Subcutaneous abdominal adipose tissue (tissue), 5 donors: ENCODE data around the gene ZNF740.

Experiments used
- H3K27ac ChIP-seq: one replicate; pipeline ENCODE4 v1.7.0; 2013; ENCODE audit warnings: low read depth, mild to moderate bottlenecking, inconsistent platforms, low read length, moderate library complexity
- H3K27me3 ChIP-seq, 5 donors: one replicate each; pipeline ENCODE4 v1.7.0; 2013; ENCODE audit warnings: low read length in 5 of 5, inconsistent platforms in 1 of 5; ENCODE audit not compliant: control insufficient read depth in 5 of 5, insufficient read depth in 4 of 5
- H3K36me3 ChIP-seq, 5 donors: one replicate each; pipeline ENCODE4 v1.7.0; 2013; ENCODE audit warnings: low read length in 5 of 5; ENCODE audit not compliant: control insufficient read depth in 5 of 5, insufficient read depth in 5 of 5
- H3K4me1 ChIP-seq, 5 donors: one replicate each; pipeline ENCODE4 v1.7.0; 2013; ENCODE audit warnings: low read length in 5 of 5, mild to moderate bottlenecking in 3 of 5, moderate library complexity in 1 of 5; ENCODE audit not compliant: control insufficient read depth in 5 of 5, insufficient read depth in 5 of 5
- H3K4me3 ChIP-seq, 5 donors: one replicate each; pipeline ENCODE4 v1.7.0; 2013; ENCODE audit warnings: low read length in 5 of 5, low read depth in 1 of 5
- H3K9ac ChIP-seq, 5 donors: one replicate each; pipeline ENCODE4 v1.7.0; 2013; ENCODE audit warnings: low read length in 5 of 5, mild to moderate bottlenecking in 4 of 5, moderate library complexity in 3 of 5
- H3K9me3 ChIP-seq, 5 donors: one replicate each; pipeline ENCODE4 v1.7.0; 2013; ENCODE audit warnings: low read length in 5 of 5; ENCODE audit not compliant: control insufficient read depth in 5 of 5
- donor health status: healthy.
- donor health status: healthy.
- donor health status: healthy.
- donor health status: healthy.
- donor health status: healthy.

ZNF740 gene

DNA sequence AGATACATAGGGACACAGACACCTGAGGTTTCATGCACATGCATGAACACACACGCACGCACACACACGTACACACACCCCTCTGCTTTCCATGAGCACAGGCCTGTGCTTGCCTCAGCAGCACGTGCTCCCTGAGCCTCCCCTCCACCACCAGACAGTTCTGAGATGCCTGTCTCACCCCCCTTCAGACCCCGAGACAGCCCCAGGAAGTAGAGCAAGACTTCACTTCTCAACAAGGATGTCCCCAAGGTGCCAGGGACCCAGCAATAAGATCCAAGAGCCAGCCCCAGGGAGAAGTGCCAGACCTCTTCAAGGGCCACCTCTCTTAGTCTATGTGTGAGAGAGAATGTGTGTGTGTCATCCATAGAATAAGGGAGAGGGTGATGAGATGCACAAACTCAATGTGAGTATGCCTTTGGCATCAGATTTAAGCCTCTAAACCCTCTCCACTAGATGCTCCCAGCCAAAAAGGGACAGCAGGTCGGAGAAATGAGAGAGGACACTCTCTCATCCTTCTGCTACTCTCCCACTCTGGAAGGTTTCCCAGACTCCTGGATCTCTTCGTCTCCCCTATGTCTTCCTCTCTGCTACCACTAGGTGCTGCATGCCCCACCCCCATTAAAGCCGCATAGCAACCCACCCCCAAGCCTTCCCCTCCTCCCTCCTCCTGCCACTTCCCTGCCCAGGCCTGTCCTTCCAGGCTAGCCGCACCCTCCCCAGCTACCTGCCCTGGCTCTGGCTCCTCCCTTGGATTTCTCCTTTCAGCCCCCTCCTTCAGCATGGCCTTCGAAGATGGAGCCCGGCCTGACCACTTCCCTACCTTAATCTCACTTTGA, 43.8 kb downstream of the ZNF740 start:
- no peaks in the 10 kb centered on the region for H3K9me3 ChIP-seq
- no peaks in the 10 kb centered on the region for H3K27me3 ChIP-seq
- peak overlapping the region in 1 of 5 donors; percentile 10 for H3K4me3 ChIP-seq
- H3K27ac ChIP-seq = no peak overlapping the region
- H3K4me1 ChIP-seq = peaks cover 7 to 50% (median 38%) of the 10 kb centered on the region in 5 donors
- H3K36me3 ChIP-seq = peaks cover 0 to 4% (median 0%) of the 10 kb centered on the region in 5 donors
- H3K9ac ChIP-seq = peak overlapping the region in 2 of 5 donors; percentile 8 to 26

DNA sequence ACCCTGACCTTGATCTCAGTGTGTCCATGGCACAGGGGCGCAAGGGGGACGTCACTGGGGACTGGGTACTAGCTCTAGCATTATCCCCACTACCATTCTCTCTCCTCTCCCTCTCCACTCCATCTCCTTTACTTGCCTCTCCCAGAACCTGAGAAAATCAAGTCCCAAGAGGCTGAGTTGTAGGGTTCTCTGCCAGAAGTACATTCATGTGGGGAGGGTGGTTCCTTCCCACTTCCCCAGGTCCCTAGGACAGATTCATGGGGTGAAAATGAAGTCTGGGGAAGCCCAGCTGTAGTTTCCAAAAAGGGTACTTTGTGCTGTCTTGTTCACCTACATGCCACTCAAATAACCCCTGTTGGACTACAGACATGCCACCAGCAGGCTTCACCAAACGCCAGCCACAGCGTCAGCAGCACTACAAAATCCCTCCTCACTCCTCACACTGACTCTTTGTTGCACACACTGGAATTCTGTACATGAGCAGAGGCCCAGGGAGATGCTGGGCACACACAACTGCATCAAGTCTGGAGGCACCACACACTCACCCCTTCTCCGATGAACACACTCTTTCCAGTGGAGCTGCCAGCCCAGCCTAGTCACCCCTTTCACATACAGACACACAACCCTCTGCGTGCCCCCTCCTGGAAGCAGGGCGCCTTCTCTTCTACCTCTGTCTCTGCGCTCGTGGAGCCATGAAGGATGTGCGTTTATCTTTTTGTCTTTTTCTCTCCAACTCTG, 44.5 kb downstream of the ZNF740 start:
- H3K4me3 ChIP-seq = no peak overlapping the region
- no peaks in the 10 kb centered on the region for H3K9me3 ChIP-seq
- peaks cover 0 to 4% (median 0%) of the 10 kb centered on the region in 5 donors for H3K36me3 ChIP-seq
- H3K27ac ChIP-seq = no peak overlapping the region
- H3K27me3 ChIP-seq = no peaks in the 10 kb centered on the region
- peaks cover 6 to 45% (median 33%) of the 10 kb centered on the region in 5 donors for H3K4me1 ChIP-seq
- H3K9ac ChIP-seq = no peak overlapping the region

DNA sequence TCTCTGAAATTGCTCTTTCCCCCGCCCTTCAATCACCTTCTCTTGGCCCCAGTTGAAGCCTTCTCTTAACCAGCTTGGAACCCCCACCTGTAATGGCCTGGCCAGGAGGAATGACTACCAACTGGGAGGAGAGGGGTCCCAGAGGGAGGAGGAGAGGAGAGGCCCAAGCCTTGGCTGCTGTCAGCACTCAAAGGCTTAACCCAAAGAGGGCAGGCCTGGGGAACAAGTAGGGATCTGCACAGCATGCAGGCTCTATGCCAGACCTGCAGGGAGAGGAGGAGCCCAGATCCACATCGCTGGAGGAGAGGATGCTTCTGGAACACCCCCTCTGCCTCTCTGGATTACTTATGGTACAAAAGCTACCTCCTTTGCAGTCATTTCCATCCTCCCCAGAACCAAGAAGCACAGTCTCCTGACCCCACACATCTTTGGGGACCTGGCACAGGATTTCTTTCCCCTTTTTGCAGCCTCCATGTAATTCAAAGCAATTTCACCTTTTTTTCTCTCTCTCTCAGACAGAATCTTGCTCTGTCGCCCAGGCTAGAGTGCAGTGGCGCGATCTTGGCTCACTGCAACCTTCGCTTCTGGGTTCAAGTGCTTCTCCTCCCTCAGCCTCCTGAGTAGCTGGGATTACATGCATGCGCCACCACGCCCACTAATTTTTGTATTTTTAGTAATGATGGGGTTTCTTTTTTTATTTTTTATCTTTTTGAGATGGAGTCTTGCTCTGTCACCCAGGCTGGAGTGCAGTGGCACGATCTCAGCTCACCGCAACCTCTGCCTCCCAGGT, 45.3 kb downstream of the ZNF740 start:
- H3K4me3 ChIP-seq = no peak overlapping the region
- H3K36me3 ChIP-seq = peaks cover 0 to 4% (median 0%) of the 10 kb centered on the region in 5 donors
- no peak overlapping the region for H3K9ac ChIP-seq
- H3K4me1 ChIP-seq = peaks cover 6 to 38% (median 29%) of the 10 kb centered on the region in 5 donors
- no peaks in the 10 kb centered on the region for H3K9me3 ChIP-seq
- H3K27me3 ChIP-seq = no peaks in the 10 kb centered on the region
- no peak overlapping the region for H3K27ac ChIP-seq

DNA sequence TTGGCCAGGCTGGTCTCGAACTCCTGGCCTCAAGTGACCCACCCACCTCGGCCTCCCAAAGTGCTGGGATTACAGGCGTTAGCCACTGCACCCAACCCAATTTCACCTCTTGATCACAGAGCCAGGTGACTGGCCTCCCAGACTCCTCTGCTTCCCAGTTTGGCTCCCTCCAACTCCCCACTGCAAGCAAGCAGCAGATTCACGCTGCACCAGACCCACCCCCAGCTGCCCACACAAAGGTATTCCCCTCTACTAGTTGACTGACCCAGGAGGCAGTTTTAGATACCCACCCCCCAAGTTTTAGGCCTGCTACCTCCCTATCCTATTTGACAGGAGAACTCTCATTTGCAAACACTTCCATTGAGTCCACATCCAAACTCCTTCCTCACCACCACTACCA, 46.3 kb downstream of the ZNF740 start:
- Histone ChIP-seq H3K27ac (no peak overlapping the region), H3K4me3 (no peak overlapping the region), H3K27me3 (no peaks in the 10 kb centered on the region), H3K9ac (no peak overlapping the region), H3K9me3 (no peaks in the 10 kb centered on the region), H3K4me1 (peaks cover 6 to 42% (median 35%) of the 10 kb centered on the region in 5 donors), H3K36me3 (peaks cover 0 to 4% (median 0%) of the 10 kb centered on the region in 5 donors)

DNA sequence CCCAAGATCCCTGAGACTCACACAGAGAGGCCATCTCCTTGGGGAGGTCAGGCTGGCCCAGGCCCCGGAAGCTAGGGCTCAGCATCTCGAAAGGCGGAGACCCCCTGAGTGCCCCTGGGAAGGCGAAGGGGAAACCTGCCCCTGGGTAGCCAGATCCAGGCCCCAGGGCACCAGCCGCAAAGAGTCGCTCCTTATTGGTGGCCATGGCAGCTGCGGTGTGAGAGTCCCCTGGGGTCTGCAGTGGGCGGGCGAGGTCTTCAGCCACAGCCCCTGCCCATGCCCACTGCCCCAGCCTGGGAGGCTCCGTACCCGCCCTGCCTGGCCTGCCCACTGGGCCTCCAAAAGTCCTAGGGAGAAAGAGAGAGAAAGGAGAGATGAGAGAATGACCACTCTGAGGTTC, 46.8 kb downstream of the ZNF740 start:
- H3K4me1 ChIP-seq = peaks cover 4 to 39% (median 34%) of the 10 kb centered on the region in 5 donors
- no peaks in the 10 kb centered on the region for H3K9me3 ChIP-seq
- H3K9ac ChIP-seq = no peak overlapping the region
- no peak overlapping the region for H3K27ac ChIP-seq
- no peak overlapping the region for H3K4me3 ChIP-seq
- H3K36me3 ChIP-seq = peaks cover 0 to 4% (median 0%) of the 10 kb centered on the region in 5 donors
- H3K27me3 ChIP-seq = no peaks in the 10 kb centered on the region

DNA sequence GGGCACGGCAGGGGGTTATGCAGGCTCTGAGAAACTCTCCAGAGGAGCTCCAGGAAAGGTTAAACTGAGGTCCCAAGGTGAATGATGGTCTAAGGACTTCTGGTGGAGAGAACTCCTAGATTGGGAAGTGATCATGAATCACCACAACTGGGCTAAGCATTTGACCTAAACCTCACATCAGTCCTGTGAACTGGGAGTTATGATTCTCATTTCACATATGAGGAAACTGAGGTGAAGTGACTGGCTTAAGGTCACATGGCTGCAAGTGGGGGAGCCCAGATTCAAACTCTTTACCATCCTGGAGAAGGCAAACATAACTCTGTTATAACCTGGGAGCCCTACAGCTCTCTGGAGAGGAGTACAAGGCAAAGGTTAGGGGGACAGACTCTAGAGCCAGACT, 47.3 kb downstream of the ZNF740 start:
- Histone ChIP-seq H3K27me3 (no peaks in the 10 kb centered on the region), H3K9ac (no peak overlapping the region), H3K36me3 (peaks cover 0 to 4% (median 0%) of the 10 kb centered on the region in 5 donors), H3K4me1 (peaks cover 4 to 39% (median 34%) of the 10 kb centered on the region in 5 donors), H3K9me3 (no peaks in the 10 kb centered on the region), H3K4me3 (no peak overlapping the region), H3K27ac (no peak overlapping the region)

DNA sequence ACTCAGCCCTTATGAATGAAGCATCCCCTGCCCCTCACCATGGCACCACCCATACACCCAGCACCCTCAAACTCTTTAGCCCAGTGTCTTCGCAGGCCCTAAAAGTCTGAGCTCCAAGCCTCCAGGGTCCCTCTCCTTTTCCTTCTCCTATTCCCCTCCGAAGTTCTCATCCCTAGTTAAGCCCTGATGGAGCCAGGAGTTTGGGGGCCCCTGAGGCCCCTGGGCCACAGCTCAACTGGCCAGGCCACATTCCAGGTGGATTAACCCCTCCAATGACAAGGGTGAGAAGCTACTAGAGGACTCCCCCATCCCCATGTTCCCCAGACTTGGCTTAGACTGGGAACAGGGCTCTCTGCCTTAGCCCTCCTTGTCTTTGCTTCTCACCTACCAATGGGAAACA, 48.9 kb downstream of the ZNF740 start:
- Histone ChIP-seq H3K9ac (no peak overlapping the region), H3K27me3 (peaks cover 0 to 13% (median 4%) of the 10 kb centered on the region in 5 donors), H3K27ac (no peak overlapping the region), H3K36me3 (peaks cover 0 to 4% (median 0%) of the 10 kb centered on the region in 5 donors), H3K4me3 (no peak overlapping the region), H3K9me3 (no peaks in the 10 kb centered on the region), H3K4me1 (peaks cover 2 to 36% (median 32%) of the 10 kb centered on the region in 5 donors)

DNA sequence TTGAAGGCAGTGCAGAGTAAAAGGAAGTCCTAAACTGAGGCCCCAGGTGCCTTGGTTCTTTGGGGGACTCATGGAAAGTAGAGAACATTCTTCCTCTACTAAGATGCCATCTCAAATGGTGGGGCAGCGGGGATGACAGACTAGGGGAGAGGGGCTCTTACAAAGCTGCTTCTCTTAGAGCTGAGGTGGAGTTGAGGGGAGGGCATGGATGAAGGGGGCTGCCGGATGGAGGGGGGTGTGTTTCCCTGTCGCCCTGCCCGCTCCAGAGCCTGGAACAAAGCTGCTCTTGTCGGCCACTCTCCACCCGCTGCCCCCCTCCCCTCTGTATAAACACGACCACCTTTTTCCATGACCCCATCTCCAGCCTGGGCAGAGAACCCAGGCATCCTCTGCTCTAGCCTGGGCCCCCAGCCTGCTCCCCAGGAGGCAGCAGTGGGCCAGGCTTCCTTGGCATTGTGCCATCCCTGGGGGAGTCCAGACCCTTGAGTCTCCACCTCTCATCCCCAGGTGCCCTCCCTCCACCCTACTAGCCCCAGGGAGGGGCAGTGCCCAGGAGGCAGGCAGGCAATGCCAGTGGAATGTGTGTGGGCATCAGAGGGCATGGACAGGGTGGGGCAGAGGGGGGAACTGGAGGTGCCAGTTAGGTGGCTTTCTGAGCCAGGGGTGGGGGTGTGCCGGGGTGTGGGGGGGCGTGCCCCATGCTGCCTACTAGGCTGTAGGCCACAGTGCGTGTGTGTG, 49.8 kb downstream of the ZNF740 start:
- Histone ChIP-seq H3K4me3 (no peak overlapping the region), H3K4me1 (peaks cover 2 to 32% (median 30%) of the 10 kb centered on the region in 5 donors), H3K27ac (no peak overlapping the region), H3K9me3 (no peaks in the 10 kb centered on the region), H3K9ac (no peak overlapping the region), H3K27me3 (peaks cover 0 to 22% (median 4%) of the 10 kb centered on the region in 5 donors), H3K36me3 (peaks cover 0 to 4% (median 0%) of the 10 kb centered on the region in 5 donors)

DNA sequence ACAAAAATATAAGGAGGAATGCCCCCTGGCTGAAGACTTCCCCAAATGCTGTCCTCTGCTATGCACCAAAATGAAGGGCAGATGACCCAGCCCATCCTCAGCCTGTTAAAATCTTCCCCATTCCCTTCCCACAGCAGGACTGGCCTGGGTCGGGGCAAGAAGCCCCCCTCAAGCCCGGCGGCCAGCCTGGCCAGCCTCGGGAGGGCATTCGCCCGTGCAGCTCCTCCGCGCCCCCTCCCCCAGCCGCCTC, 51.1 kb downstream of the ZNF740 start:
- Histone ChIP-seq H3K36me3 (peaks cover 0 to 4% (median 0%) of the 10 kb centered on the region in 5 donors), H3K9me3 (no peaks in the 10 kb centered on the region), H3K27me3 (peaks cover 0 to 22% (median 4%) of the 10 kb centered on the region in 5 donors), H3K27ac (peak overlapping the region; percentile 23), H3K4me3 (peak overlapping the region; percentile 55 to 65 (median 58)), H3K4me1 (peaks cover 2 to 32% (median 28%) of the 10 kb centered on the region in 5 donors), H3K9ac (peak overlapping the region in 3 of 5 donors; percentile 56 to 64 (median 59))
